GM18517 (cell line): ENCODE data around the gene CELA1.
"Not testable (repeated sequence)": the region's sequence is repeated elsewhere in the genome, so short reads cannot be mapped to it uniquely, and the experiment has no call there.

Experiments
- ATAC-seq: cut with Tn5 transposase; IDR thresholded peaks from one replicate; pipeline ENCODE4 v1.9.1; 2021; ENCODE audit warnings: mild to moderate bottlenecking, moderate library complexity; ENCODE audit not compliant: unreplicated experiment

CELA1 gene

GRCh38 chr12:51320695-51321320 lies 25.7 kb downstream of the CELA1 start:
- ATAC-seq = no peak

- no peak for ATAC-seq
Observed at GRCh38 chr12:51320311-51320694, 26.2 kb downstream of the CELA1 start.

GRCh38 chr12:51318846-51319599 lies 27.5 kb downstream of the CELA1 start:
- ATAC-seq = no peak

- not testable (repeated sequence) for ATAC-seq
Observed at GRCh38 chr12:51318057-51318806, 28.2 kb downstream of the CELA1 start.

GRCh38 chr12:51311389-51311788 lies 35.1 kb downstream of the CELA1 start:
- ATAC-seq = no peak

GRCh38 chr12:51307655-51308593 lies 38.6 kb downstream of the CELA1 start:
- ATAC-seq = no peak

- ATAC-seq = no peak
Observed at GRCh38 chr12:51306507-51306906, 40.0 kb downstream of the CELA1 start.

- not testable (repeated sequence) for ATAC-seq
Observed at GRCh38 chr12:51300768-51301167, 45.7 kb downstream of the CELA1 start.

- no peak for ATAC-seq
Observed at GRCh38 chr12:51295651-51296050, 50.8 kb downstream of the CELA1 start.

- ATAC-seq = not testable (repeated sequence)
Observed at GRCh38 chr12:51294097-51294496, 52.4 kb downstream of the CELA1 start.

- ATAC-seq = no peak
Observed at GRCh38 chr12:51293696-51294095, 52.8 kb downstream of the CELA1 start.

- not testable (repeated sequence) for ATAC-seq
Observed at GRCh38 chr12:51291603-51292513, 54.6 kb downstream of the CELA1 start.

GRCh38 chr12:51285843-51286242 lies 60.6 kb downstream of the CELA1 start:
- no peak for ATAC-seq

GRCh38 chr12:51281202-51281924 lies 65.1 kb downstream of the CELA1 start:
- ATAC-seq = no peak
